ENCODE data around the gene BPIFB1. TPM values are rescaled to one million over a fixed set of nuclear protein-coding genes. Genes with fewer than 3 reads are reported as not detected.

BPIFB1 gene
- total and polyA plus RNA-seq, 2 of the 13 experiments (the other 11 are each of a cell fraction or from before 2014, with no cell fraction given): 0.82 to 4.4 TPM

GRCh38 chr20:33291830-33292355 lies 8.9 kb downstream of the BPIFB1 start (continued):
- TF ChIP-seq BCLAF1 (IDR thresholded peaks at IDR 0.05) (no peak), ZSCAN29 (CRISPR knock-in tag; conservative IDR thresholded peaks at IDR 0.05) (no peak), RBM39 (IDR thresholded peaks at IDR 0.05; ENCODE audit: low read depth, low read length, poor library complexity, severe bottlenecking) (no peak), ZNF33A (CRISPR knock-in tag; IDR thresholded peaks at IDR 0.05; ENCODE audit: borderline replicate concordance) (no peak), ZNF891 (CRISPR knock-in tag; IDR thresholded peaks at IDR 0.05) (no peak), ZUFSP (CRISPR knock-in tag; IDR thresholded peaks at IDR 0.05; ENCODE audit: borderline replicate concordance) (no peak), PHF8 (CRISPR knock-in tag; IDR thresholded peaks at IDR 0.05) (no peak), ZNF3 (CRISPR knock-in tag; IDR thresholded peaks at IDR 0.05) (no peak), ZNF160 (CRISPR knock-in tag; IDR thresholded peaks at IDR 0.05) (no peak), RCOR2 (CRISPR knock-in tag; IDR thresholded peaks at IDR 0.05) (no peak), NR1H2 (CRISPR knock-in tag; IDR thresholded peaks at IDR 0.05; ENCODE audit: borderline replicate concordance, low read depth) (no peak), TCF7 (IDR thresholded peaks at IDR 0.05; ENCODE audit: low read depth) (no peak), RXRA (CRISPR knock-in tag; IDR thresholded peaks at IDR 0.05) (no peak), SAFB2 (CRISPR knock-in tag; IDR thresholded peaks at IDR 0.05; ENCODE audit: borderline replicate concordance, low read depth) (no peak), ZNF264 (CRISPR knock-in tag; IDR thresholded peaks at IDR 0.05) (no peak), SP2 (CRISPR knock-in tag; IDR thresholded peaks at IDR 0.05) (no peak), JUNB (CRISPR knock-in tag; IDR thresholded peaks at IDR 0.05; ENCODE audit: borderline replicate concordance) (no peak)
- TF ChIP-seq, protein P1, sequence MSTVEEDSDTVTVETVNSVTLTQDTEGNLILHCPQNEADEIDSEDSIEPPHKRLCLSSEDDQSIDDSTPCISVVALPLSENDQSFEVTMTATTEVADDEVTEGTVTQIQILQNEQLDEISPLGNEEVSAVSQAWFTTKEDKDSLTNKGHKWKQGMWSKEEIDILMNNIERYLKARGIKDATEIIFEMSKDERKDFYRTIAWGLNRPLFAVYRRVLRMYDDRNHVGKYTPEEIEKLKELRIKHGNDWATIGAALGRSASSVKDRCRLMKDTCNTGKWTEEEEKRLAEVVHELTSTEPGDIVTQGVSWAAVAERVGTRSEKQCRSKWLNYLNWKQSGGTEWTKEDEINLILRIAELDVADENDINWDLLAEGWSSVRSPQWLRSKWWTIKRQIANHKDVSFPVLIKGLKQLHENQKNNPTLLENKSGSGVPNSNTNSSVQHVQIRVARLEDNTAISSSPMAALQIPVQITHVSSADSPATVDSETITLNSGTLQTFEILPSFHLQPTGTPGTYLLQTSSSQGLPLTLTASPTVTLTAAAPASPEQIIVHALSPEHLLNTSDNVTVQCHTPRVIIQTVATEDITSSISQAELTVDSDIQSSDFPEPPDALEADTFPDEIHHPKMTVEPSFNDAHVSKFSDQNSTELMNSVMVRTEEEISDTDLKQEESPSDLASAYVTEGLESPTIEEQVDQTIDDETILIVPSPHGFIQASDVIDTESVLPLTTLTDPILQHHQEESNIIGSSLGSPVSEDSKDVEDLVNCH (CRISPR knock-in tag; IDR thresholded peaks at IDR 0.05): no peak
- TF ChIP-seq, protein P2, sequence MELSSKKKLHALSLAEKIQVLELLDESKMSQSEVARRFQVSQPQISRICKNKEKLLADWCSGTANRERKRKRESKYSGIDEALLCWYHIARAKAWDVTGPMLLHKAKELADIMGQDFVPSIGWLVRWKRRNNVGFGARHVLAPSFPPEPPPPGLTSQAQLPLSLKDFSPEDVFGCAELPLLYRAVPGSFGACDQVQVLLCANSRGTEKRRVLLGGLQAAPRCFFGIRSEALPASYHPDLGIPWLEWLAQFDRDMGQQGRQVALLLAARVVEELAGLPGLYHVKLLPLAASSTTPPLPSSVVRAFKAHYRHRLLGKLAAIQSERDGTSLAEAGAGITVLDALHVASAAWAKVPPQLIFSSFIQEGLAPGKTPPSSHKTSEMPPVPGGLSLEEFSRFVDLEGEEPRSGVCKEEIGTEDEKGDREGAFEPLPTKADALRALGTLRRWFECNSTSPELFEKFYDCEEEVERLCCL (CRISPR knock-in tag; IDR thresholded peaks at IDR 0.05; ENCODE audit: borderline replicate concordance): no peak
- TF ChIP-seq, protein P3, sequence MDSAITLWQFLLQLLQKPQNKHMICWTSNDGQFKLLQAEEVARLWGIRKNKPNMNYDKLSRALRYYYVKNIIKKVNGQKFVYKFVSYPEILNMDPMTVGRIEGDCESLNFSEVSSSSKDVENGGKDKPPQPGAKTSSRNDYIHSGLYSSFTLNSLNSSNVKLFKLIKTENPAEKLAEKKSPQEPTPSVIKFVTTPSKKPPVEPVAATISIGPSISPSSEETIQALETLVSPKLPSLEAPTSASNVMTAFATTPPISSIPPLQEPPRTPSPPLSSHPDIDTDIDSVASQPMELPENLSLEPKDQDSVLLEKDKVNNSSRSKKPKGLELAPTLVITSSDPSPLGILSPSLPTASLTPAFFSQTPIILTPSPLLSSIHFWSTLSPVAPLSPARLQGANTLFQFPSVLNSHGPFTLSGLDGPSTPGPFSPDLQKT (CRISPR knock-in tag; IDR thresholded peaks at IDR 0.05; ENCODE audit: borderline replicate concordance): no peak

Measured in HepG2 (cell line).